HepG2 (cell line): ENCODE results near the gene SYNJ2. TPM values are rescaled to one million over a fixed set of nuclear protein-coding genes. Genes with fewer than 3 reads are reported as not detected.
"Not testable (repeated sequence)": the region's sequence is repeated elsewhere in the genome, so short reads cannot be mapped to it uniquely, and the experiment has no call there.

Experiments
- ATAC-seq: fragments of 200-7000 bp; cut with Tn5 transposase; 3 replicates; pipeline ENCODE4 v1.9.1; 2020; ENCODE audit warnings: mild to moderate bottlenecking, moderate library complexity
- BruUV-seq: library from RNA; stranded (reverse); fragments of 400-500 nt; replicated peaks from 2 replicates; lab custom pipeline; 2021; lab: Mats Ljungman, UMichigan
- CTCF ChIA-PET: fragments of 300-600 bp; formaldehyde crosslinking; extraction: SDS; loops from one replicate; lab custom pipeline; 2021; ENCODE audit warnings: low total read pairs, inconsistent platforms, low intra/inter-chr PET ratio; lab: Yijun Ruan, JAX
- POLR2A ChIA-PET: fragments of 350-600 bp; sonication (Branson Sonifier 250); formaldehyde crosslinking; loops from one replicate; lab custom pipeline; 2020; ENCODE audit warnings: antibody characterized with exemption, inconsistent platforms; lab: Yijun Ruan, JAX
- DNase-seq: peaks from one replicate; pipeline ENCODE4 v3.0.0-alpha.2; 2015; ENCODE audit warnings: low spot score
- FAIRE-seq: peaks from 3 replicates; lab custom pipeline; 2011; peaks lifted over from hg19 to GRCh38; lab: Jason Lieb, UNC
- H2AFZ ChIP-seq: one replicate; pipeline ENCODE4 v1.6.1; 2011; ENCODE audit warnings: low read length, inconsistent platforms
- H3K27ac ChIP-seq: fragments of 300-600 bp; 3 replicates; pipeline ENCODE4 v1.8.0; 2011; ENCODE audit warnings: mixed run types, mild to moderate bottlenecking, mixed read lengths, low read length, inconsistent platforms; ENCODE audit not compliant: insufficient read depth; ENCODE audit errors: extremely low read length
- H3K27me3 ChIP-seq, 2 experiments: fragments of 200-600 bp in 1 of 2; 2 replicates in 1 of 2; 3 replicates in 1 of 2; pipeline versions ENCODE4 v1.6.0 to v1.8.0; 2011; ENCODE audit warnings: low read length in 2 of 2, mild to moderate bottlenecking in 2 of 2, moderate library complexity in 2 of 2, inconsistent platforms in 1 of 2; ENCODE audit not compliant: insufficient read depth in 2 of 2, control insufficient read depth in 1 of 2
- H3K36me3 ChIP-seq, 2 experiments: fragments of 200-600 bp in 1 of 2; replicated peaks in 1 of 2; 2 replicates in 1 of 2; 3 replicates in 1 of 2; pipeline versions ENCODE4 v1.5.1 to v1.8.0; 2011; ENCODE audit warnings: low read length in 2 of 2, inconsistent platforms in 1 of 2; ENCODE audit not compliant: insufficient read depth in 2 of 2, control insufficient read depth in 1 of 2
- H3K4me1 ChIP-seq: 2 replicates; pipeline ENCODE4 v1.5.1; 2012; ENCODE audit warnings: low read length, inconsistent platforms; ENCODE audit not compliant: insufficient read depth
- H3K4me2 ChIP-seq: 2 replicates; pipeline ENCODE4 v1.6.0; 2011; ENCODE audit warnings: low read depth, low read length, inconsistent platforms
- H3K4me3 ChIP-seq, 3 experiments: fragments of 200-600 bp in 1 of 3; sonication (generic), shearing (Covaris generic) in 1 of 3; replicated peaks in 1 of 3; 2 replicates each; pipeline ENCODE4 v1.5.1; 2011 to 2016; ENCODE audit warnings: low read length in 3 of 3, inconsistent platforms in 2 of 3, low read depth in 2 of 3, mild to moderate bottlenecking in 2 of 3, control low read depth in 1 of 3, mixed read lengths in 1 of 3; ENCODE audit not compliant: insufficient read depth in 1 of 3
- H3K79me2 ChIP-seq: one replicate; pipeline ENCODE4 v1.6.1; 2011; ENCODE audit warnings: low read length, inconsistent platforms; ENCODE audit not compliant: insufficient read depth
- H3K9ac ChIP-seq: 2 replicates; pipeline ENCODE4 v1.6.0; 2011; ENCODE audit warnings: mild to moderate bottlenecking, low read depth, low read length, inconsistent platforms; ENCODE audit not compliant: insufficient read depth
- H3K9me3 ChIP-seq: 2 replicates; pipeline ENCODE4 v1.5.1; 2012; ENCODE audit warnings: mild to moderate bottlenecking, low read length
- H4K20me1 ChIP-seq: 2 replicates; pipeline ENCODE4 v1.6.0; 2011; ENCODE audit warnings: inconsistent platforms, mild to moderate bottlenecking, low read length, moderate library complexity; ENCODE audit not compliant: insufficient read depth
- CBFB ChIP-seq: sonication (generic); formaldehyde crosslinking; IDR thresholded peaks from 2 replicates; pipeline ENCODE4 v1.4.0; 2020; ENCODE audit warnings: missing genetic modification reagents
- ELF4 ChIP-seq: sonication (generic); formaldehyde crosslinking; IDR thresholded peaks from 2 replicates; pipeline ENCODE4 v1.5.0; 2020; ENCODE audit warnings: missing genetic modification reagents, mild to moderate bottlenecking, moderate library complexity, borderline replicate concordance
- MAFF ChIP-seq: IDR thresholded peaks from 2 replicates; pipeline ENCODE4 v1.6.1; 2011; ENCODE audit warnings: low read depth, low read length, improper control_type of control experiment
- MAFK ChIP-seq, 2 experiments: IDR thresholded peaks in 1 of 2; conservative IDR thresholded peaks in 1 of 2; 2 replicates each; pipeline ENCODE4 v1.6.1; 2011; ENCODE audit warnings: improper control_type of control experiment in 2 of 2, low read length in 2 of 2
- PHF21A ChIP-seq: sonication (generic); formaldehyde crosslinking; IDR thresholded peaks from 2 replicates; pipeline ENCODE4 v1.5.0; 2020; ENCODE audit warnings: mild to moderate bottlenecking, missing genetic modification reagents
- RBM22 ChIP-seq: fragments of 200-400 bp; formaldehyde crosslinking; optimal IDR thresholded peaks from 2 replicates; pipeline ENCODE3; 2017; ENCODE audit warnings: mild to moderate bottlenecking, low read length, moderate library complexity
- SRSF9 ChIP-seq: fragments of 200-400 bp; formaldehyde crosslinking; IDR thresholded peaks from 2 replicates; pipeline ENCODE4 v1.6.1; 2018; ENCODE audit warnings: borderline replicate concordance, mild to moderate bottlenecking, low read depth, low read length; ENCODE audit not compliant: insufficient read depth, poor library complexity, severe bottlenecking
- ZNF740 ChIP-seq: sonication (generic); formaldehyde crosslinking; IDR thresholded peaks from 2 replicates; pipeline ENCODE4 v1.4.0; 2020; ENCODE audit warnings: missing genetic modification reagents
- ZNF746 ChIP-seq: sonication (generic); formaldehyde crosslinking; IDR thresholded peaks from 2 replicates; pipeline ENCODE4 v1.8.0; 2022; ENCODE audit warnings: mild to moderate bottlenecking, missing genetic modification reagents
- WGBS: methylation state at CpG from one replicate; pipeline ENCODE4 v1.1.6; 2017; ENCODE audit warnings: low lambda C conversion rate; 5-methylcytosine and 5-hydroxymethylcytosine counted together
- in situ Hi-C: cut with HindIII; loops from 2 replicates; pipeline ENCODE4 v1.10.0; 2017; ENCODE audit warnings: low pct_unique_long_range_greater_than_20kb; ENCODE audit not compliant: extremely low pct_ligation_motif_present
- intact Hi-C: fragments of 100-400 bp; cut with micrococcal nuclease; formaldehyde crosslinking; loops from one replicate; pipeline ENCODE4 v1.10.0; 2022; ENCODE audit not compliant: unreplicated experiment
- polyA plus RNA-seq, 8 experiments: library from polyadenylated mRNA; depleted of rRNA in 3 of 8; stranded (reverse) in 7 of 8; unstranded in 1 of 8; fragments of >200 nt; fragmentation: Illumina TruSeq in 4 of 8; extraction: Trizol in 4 of 8; gene quantifications; 2 replicates each; pipeline versions ENCODE4 v1.2.1 to v1.2.3, GENCODE V29; 2011 to 2016; ENCODE audit warnings: low read depth in 4 of 8, missing spikeins in 1 of 8, mixed read lengths in 1 of 8; ENCODE audit not compliant: insufficient read depth in 1 of 8
- total RNA-seq, 5 experiments: library from RNA; depleted of rRNA; stranded (reverse); fragments of >200 nt; fragmentation: Illumina TruSeq; extraction: Trizol; gene quantifications; 2 replicates each; pipeline ENCODE4 v1.2.3, GENCODE V29; 2016; ENCODE audit warnings: low read depth in 1 of 5
- TF ChIP-seq, protein P1 (sequence below): sonication (generic); formaldehyde crosslinking; IDR thresholded peaks from 2 replicates; pipeline ENCODE4 v1.5.0; 2020; ENCODE audit warnings: mild to moderate bottlenecking, missing genetic modification reagents
- TF ChIP-seq, protein P2 (sequence below): sonication (generic); formaldehyde crosslinking; IDR thresholded peaks from 2 replicates; pipeline ENCODE4 v1.4.0; 2020; ENCODE audit warnings: missing genetic modification reagents
- TF ChIP-seq, protein P3 (sequence below): sonication (generic); formaldehyde crosslinking; IDR thresholded peaks from 2 replicates; pipeline ENCODE4 v1.4.0; 2020; ENCODE audit warnings: missing genetic modification reagents

The SYNJ2 gene
- total and polyA plus RNA-seq, 2 of the 13 experiments (the other 11 are each of a cell fraction or from before 2014, with no cell fraction given): 39.1 to 57.6 TPM

- H3K9ac ChIP-seq, H2AFZ ChIP-seq, in situ Hi-C loops, FAIRE-seq, BruUV-seq, H3K4me2 ChIP-seq, CTCF ChIA-PET, H3K36me3 ChIP-seq, H3K27me3 ChIP-seq, ATAC-seq, H3K9me3 ChIP-seq, DNase-seq, intact Hi-C loops, H4K20me1 ChIP-seq, H3K27ac ChIP-seq, H3K4me3 ChIP-seq: not testable (repeated sequence)
- peaks cover 56% of the 10 kb centered on the region for H3K4me1 ChIP-seq
- POLR2A ChIA-PET: interaction anchor here (1.2 kb wide), 1 partner anchor 18 kb away, joined by 3 read pairs; no protein-coding TSS in a partner anchor
- WGBS: 83% methylated on average over 3 of the region's 3 CpGs
- peak; percentile 47 to 56; a peak in 3 of 4 replicates for TF ChIP-seq MAFK (conservative IDR thresholded peaks at IDR 0.05 in 1 of 2, IDR thresholded peaks at IDR 0.05 in 1 of 2; ENCODE audit: low read length in 2 of 2)
- peak; percentile 44; the same call in 1 of the 2 replicates for TF ChIP-seq MAFF
- TF ChIP-seq, all 625 proteins: peak for 2; not testable (repeated sequence) for 623
- H3K79me2 ChIP-seq: not testable (repeated sequence)
These were observed 9.5 kb upstream of the SYNJ2 start for GRCh38 chr6:157972177-157972576.

- intact Hi-C loops: no loop called here
- no TSS peak for BruUV-seq
- ATAC-seq: peak; percentile 4; the same call in 2 of the 3 replicates
- Histone ChIP-seq H3K27ac (no peak overlapping the region), H3K36me3 (no peaks in the 10 kb centered on the region), H3K4me1 (peaks cover 62% of the 10 kb centered on the region), H3K27me3 (peaks cover 6 to 13% of the 10 kb centered on the region in 2 experiments; a peak in 4 of 5 replicates), H4K20me1 (no peaks in the 10 kb centered on the region), H3K4me2 (peak overlapping the region; percentile 46), H3K79me2 (no peaks in the 10 kb centered on the region), H2AFZ (no peak overlapping the region), H3K9ac (no peak overlapping the region), H3K4me3 (peak overlapping the region in 1 of 3 experiments; percentile 26; a peak in 1 of 6 replicates), H3K9me3 (no peaks in the 10 kb centered on the region)
- WGBS: 35% methylated on average over 9 of the region's 9 CpGs
- ChIA-PET POLR2A (interaction anchor here (1.1 kb wide), 1 partner anchor 11 kb away, joined by 4 read pairs; no protein-coding TSS in a partner anchor), CTCF (no interaction called here)
- no peak for FAIRE-seq
- in situ Hi-C loops: no loop called here
- DNase-seq: no peak
- TF ChIP-seq ZNF746: no peak
- TF ChIP-seq, protein P1, sequence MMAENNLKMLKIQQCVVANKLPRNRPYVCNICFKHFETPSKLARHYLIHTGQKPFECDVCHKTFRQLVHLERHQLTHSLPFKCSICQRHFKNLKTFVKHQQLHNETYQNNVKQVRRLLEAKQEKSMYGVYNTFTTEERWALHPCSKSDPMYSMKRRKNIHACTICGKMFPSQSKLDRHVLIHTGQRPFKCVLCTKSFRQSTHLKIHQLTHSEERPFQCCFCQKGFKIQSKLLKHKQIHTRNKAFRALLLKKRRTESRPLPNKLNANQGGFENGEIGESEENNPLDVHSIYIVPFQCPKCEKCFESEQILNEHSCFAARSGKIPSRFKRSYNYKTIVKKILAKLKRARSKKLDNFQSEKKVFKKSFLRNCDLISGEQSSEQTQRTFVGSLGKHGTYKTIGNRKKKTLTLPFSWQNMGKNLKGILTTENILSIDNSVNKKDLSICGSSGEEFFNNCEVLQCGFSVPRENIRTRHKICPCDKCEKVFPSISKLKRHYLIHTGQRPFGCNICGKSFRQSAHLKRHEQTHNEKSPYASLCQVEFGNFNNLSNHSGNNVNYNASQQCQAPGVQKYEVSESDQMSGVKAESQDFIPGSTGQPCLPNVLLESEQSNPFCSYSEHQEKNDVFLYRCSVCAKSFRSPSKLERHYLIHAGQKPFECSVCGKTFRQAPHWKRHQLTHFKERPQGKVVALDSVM (CRISPR knock-in tag): peak; percentile 97
- no peak for TF ChIP-seq SRSF9
- TF ChIP-seq CBFB: 0 out of 2 replicates have a peak, but pooled peaks have one; percentile 10
- TF ChIP-seq, protein P2, sequence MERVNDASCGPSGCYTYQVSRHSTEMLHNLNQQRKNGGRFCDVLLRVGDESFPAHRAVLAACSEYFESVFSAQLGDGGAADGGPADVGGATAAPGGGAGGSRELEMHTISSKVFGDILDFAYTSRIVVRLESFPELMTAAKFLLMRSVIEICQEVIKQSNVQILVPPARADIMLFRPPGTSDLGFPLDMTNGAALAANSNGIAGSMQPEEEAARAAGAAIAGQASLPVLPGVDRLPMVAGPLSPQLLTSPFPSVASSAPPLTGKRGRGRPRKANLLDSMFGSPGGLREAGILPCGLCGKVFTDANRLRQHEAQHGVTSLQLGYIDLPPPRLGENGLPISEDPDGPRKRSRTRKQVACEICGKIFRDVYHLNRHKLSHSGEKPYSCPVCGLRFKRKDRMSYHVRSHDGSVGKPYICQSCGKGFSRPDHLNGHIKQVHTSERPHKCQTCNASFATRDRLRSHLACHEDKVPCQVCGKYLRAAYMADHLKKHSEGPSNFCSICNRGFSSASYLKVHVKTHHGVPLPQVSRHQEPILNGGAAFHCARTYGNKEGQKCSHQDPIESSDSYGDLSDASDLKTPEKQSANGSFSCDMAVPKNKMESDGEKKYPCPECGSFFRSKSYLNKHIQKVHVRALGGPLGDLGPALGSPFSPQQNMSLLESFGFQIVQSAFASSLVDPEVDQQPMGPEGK (CRISPR knock-in tag): 0 out of 2 replicates have a peak, but pooled peaks have one; percentile 5
- TF ChIP-seq RBM22: no peak
- TF ChIP-seq PHF21A (CRISPR knock-in tag): no peak
- TF ChIP-seq ELF4 (CRISPR knock-in tag): no peak
- TF ChIP-seq ZNF740 (CRISPR knock-in tag): no peak
- TF ChIP-seq, protein P3, sequence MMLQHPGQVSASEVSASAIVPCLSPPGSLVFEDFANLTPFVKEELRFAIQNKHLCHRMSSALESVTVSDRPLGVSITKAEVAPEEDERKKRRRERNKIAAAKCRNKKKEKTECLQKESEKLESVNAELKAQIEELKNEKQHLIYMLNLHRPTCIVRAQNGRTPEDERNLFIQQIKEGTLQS (CRISPR knock-in tag): peak; percentile 42; the same call in 1 of the 2 replicates
These were observed 7.2 kb upstream of the SYNJ2 start for GRCh38 chr6:157974341-157974894.
